ENCODE results near the gene HLA-DQB2. TPM values are rescaled to one million over a fixed set of nuclear protein-coding genes. Genes with fewer than 3 reads are reported as not detected.

The HLA-DQB2 gene
- total and polyA plus RNA-seq, 2 donors (not counting 3 experiments of a cell fraction or from before 2014, with no cell fraction given) = not detected

DNA sequence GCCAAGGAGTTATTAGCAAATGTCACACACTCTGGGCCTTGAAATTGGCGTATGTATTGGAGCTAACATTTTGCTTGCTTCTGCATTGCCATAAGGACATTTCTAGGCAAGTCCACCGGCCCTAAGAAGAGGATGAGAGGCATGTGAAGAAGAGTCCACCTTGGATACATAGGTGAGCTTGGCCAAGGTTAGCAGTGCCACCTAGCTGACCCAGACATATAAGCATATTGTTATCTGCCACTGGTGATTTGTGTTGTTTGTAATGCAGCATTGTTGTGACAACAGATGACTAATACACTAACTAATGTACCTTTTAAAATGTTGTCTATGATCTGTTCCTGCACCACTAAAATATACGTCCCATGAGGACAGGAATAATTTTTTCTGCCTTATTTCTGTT lies 46.9 kb downstream of the HLA-DQB2 start:
- no peak for DNase-seq (ENCODE audit: low read depth, low spot score)
- H3K27ac ChIP-seq (ENCODE audit: insufficient read depth, low read depth, low read length) = no peak overlapping the region
- dilution Hi-C loops (cut with MboI; ENCODE audit: extremely low pct_ligation_motif_present, low sequenced_read_pairs) = no loop called here

GRCh38 chr6:32713241-32713640 lies 50.1 kb downstream of the HLA-DQB2 start:
- DNase-seq (ENCODE audit: low read depth, low spot score) (no peak), FAIRE-seq (no peak)
- Histone ChIP-seq H3K27me3 (ENCODE audit: control insufficient read depth in 2 of 2, insufficient read depth in 2 of 2, low read length in 2 of 2) (peaks cover 10% of the 10 kb centered on the region in 2 experiments), H2AFZ (ENCODE audit: low read depth, low read length) (no peak overlapping the region), H3K4me1 (ENCODE audit: control insufficient read depth, extremely low read depth, insufficient read depth, low read length) (no peaks in the 10 kb centered on the region), H3K4me3 (replicated peaks in 1 of 3; ENCODE audit: insufficient read depth in 1 of 3, low read depth in 1 of 3, low read length in 3 of 3) (no peak overlapping the region), H3K9ac (replicated peaks; ENCODE audit: extremely low read depth, insufficient read depth, low read length) (no peak overlapping the region), H3K4me2 (ENCODE audit: insufficient read depth, low read length) (no peak overlapping the region), H3K79me2 (ENCODE audit: control insufficient read depth, insufficient read depth, low read length) (no peaks in the 10 kb centered on the region), H3K36me3 (ENCODE audit: control insufficient read depth in 2 of 2, extremely low read depth in 1 of 2, insufficient read depth in 2 of 2, low read length in 2 of 2) (no peaks in the 10 kb centered on the region), H3K27ac (ENCODE audit: insufficient read depth, low read depth, low read length) (no peak overlapping the region), H3K9me3 (replicated peaks; ENCODE audit: control insufficient read depth, insufficient read depth, low read length) (no peaks in the 10 kb centered on the region), H3K9me1 (replicated peaks; ENCODE audit: control insufficient read depth, extremely low read depth, insufficient read depth, low read length) (no peaks in the 10 kb centered on the region), H4K20me1 (replicated peaks; ENCODE audit: control insufficient read depth, extremely low read depth, insufficient read depth, low read length) (no peaks in the 10 kb centered on the region)
- ChIA-PET CTCF (interaction anchor here (0.9 to 2.1 kb wide), 2 partner anchors 13 to 72 kb away, joined by 3 to 8 read pairs; no protein-coding TSS in a partner anchor), POLR2A (no interaction called here)
- intact Hi-C loops (cut with micrococcal nuclease) (no loop called here), dilution Hi-C loops (cut with MboI; ENCODE audit: extremely low pct_ligation_motif_present, low sequenced_read_pairs) (no loop called here)
- BruUV-seq (replicated peaks) = no TSS peak
- TF ChIP-seq EZH2 (IDR thresholded peaks at IDR 0.05; ENCODE audit: borderline replicate concordance, low read depth, low read length, severe bottlenecking) = no peak
- TF ChIP-seq MYC (IDR thresholded peaks at IDR 0.05; ENCODE audit: low read depth, low read length) = no peak
- no peak for TF ChIP-seq CTCF (IDR thresholded peaks at IDR 0.05; ENCODE audit: extremely low read depth in 1 of 2, insufficient read depth in 1 of 2, low read depth in 1 of 2, low read length in 2 of 2)
- no peak for TF ChIP-seq GATA2 (IDR thresholded peaks at IDR 0.05; ENCODE audit: insufficient read depth, insufficient read length, low read depth, low read length)

More for the DNA sequence above, 46.9 kb downstream of the HLA-DQB2 start:
- no peaks in the 10 kb centered on the region for H3K36me3 ChIP-seq (ENCODE audit: control insufficient read depth in 2 of 2, extremely low read depth in 1 of 2, insufficient read depth in 2 of 2, low read length in 2 of 2)
- CTCF ChIA-PET = no interaction called here
- no peaks in the 10 kb centered on the region for H3K9me1 ChIP-seq (replicated peaks; ENCODE audit: control insufficient read depth, extremely low read depth, insufficient read depth, low read length)
- no peaks in the 10 kb centered on the region for H3K4me1 ChIP-seq (ENCODE audit: control insufficient read depth, extremely low read depth, insufficient read depth, low read length)
- POLR2A ChIA-PET = no interaction called here
- no peaks in the 10 kb centered on the region for H3K79me2 ChIP-seq (ENCODE audit: control insufficient read depth, insufficient read depth, low read length)
- BruUV-seq (replicated peaks) = no TSS peak
- no peak for FAIRE-seq
- no peaks in the 10 kb centered on the region for H4K20me1 ChIP-seq (replicated peaks; ENCODE audit: control insufficient read depth, extremely low read depth, insufficient read depth, low read length)
- peaks cover 10% of the 10 kb centered on the region in 2 experiments for H3K27me3 ChIP-seq (ENCODE audit: control insufficient read depth in 2 of 2, insufficient read depth in 2 of 2, low read length in 2 of 2)
- intact Hi-C loops (cut with micrococcal nuclease) = no loop called here
- no peak overlapping the region for H3K4me3 ChIP-seq (replicated peaks in 1 of 3; ENCODE audit: insufficient read depth in 1 of 3, low read depth in 1 of 3, low read length in 3 of 3)
- no peak overlapping the region for H3K4me2 ChIP-seq (ENCODE audit: insufficient read depth, low read length)
- TF ChIP-seq JUN (IDR thresholded peaks at IDR 0.05; ENCODE audit: borderline replicate concordance, insufficient read depth, insufficient read length, low read depth) (no peak), POLR2AphosphoS5 (IDR thresholded peaks at IDR 0.05; ENCODE audit: insufficient read depth, low read depth, low read length) (no peak), GATA2 (IDR thresholded peaks at IDR 0.05; ENCODE audit: insufficient read depth, insufficient read length, low read depth, low read length) (no peak), FOS (IDR thresholded peaks at IDR 0.05; ENCODE audit: borderline replicate concordance, insufficient read depth, low read length) (no peak)
- H3K9me3 ChIP-seq (replicated peaks; ENCODE audit: control insufficient read depth, insufficient read depth, low read length) = no peaks in the 10 kb centered on the region
- no peak overlapping the region for H2AFZ ChIP-seq (ENCODE audit: low read depth, low read length)
- no peak overlapping the region for H3K9ac ChIP-seq (replicated peaks; ENCODE audit: extremely low read depth, insufficient read depth, low read length)
